Spleen (tissue), 11 donors: Measurements from ENCODE around the gene CERS1. TPM values are rescaled to one million over a fixed set of nuclear protein-coding genes. Genes with fewer than 3 reads are reported as not detected.

Source experiments
- DNase-seq: peaks from one replicate; pipeline ENCODE4 v3.0.0-alpha.2; 2020
- H3K27ac ChIP-seq, 8 donors: fragments of 200-600 bp; sonication (generic) in 7 of 8; 1 replicate in 4 of 8; 2 replicates in 4 of 8; pipeline versions ENCODE4 v1.5.0 to v1.8.0; 2016 to 2021; ENCODE audit warnings: inconsistent platforms in 4 of 8, mild to moderate bottlenecking in 4 of 8, moderate library complexity in 1 of 8
- H3K27me3 ChIP-seq, 7 donors: fragments of 200-600 bp; sonication (generic) in 6 of 7; replicated peaks in 1 of 7; 1 replicate in 4 of 7; 2 replicates in 3 of 7; pipeline versions ENCODE4 v1.5.0 to v1.8.0; 2016 to 2021; ENCODE audit warnings: inconsistent platforms in 3 of 7, mild to moderate bottlenecking in 1 of 7
- H3K36me3 ChIP-seq, 6 donors: fragments of 200-600 bp; sonication (generic) in 5 of 6; 1 replicate in 4 of 6; 2 replicates in 2 of 6; pipeline versions ENCODE4 v1.5.0 to v1.8.0; 2016 to 2021; ENCODE audit warnings: inconsistent platforms in 2 of 6
- H3K4me1 ChIP-seq, 6 donors: fragments of 200-600 bp; sonication (generic) in 5 of 6; 1 replicate in 3 of 6; 2 replicates in 3 of 6; pipeline versions ENCODE4 v1.5.0 to v1.8.0; 2016 to 2021; ENCODE audit warnings: inconsistent platforms in 3 of 6
- H3K4me3 ChIP-seq, 8 donors: fragments of 200-600 bp; sonication (generic) in 7 of 8; 1 replicate in 4 of 8; 2 replicates in 4 of 8; pipeline versions ENCODE4 v1.5.0 to v1.8.0; 2016 to 2021; ENCODE audit warnings: inconsistent platforms in 4 of 8, mild to moderate bottlenecking in 4 of 8, moderate library complexity in 2 of 8
- H3K9me3 ChIP-seq, 8 donors: fragments of 200-600 bp; sonication (generic) in 7 of 8; 1 replicate in 4 of 8; 2 replicates in 4 of 8; pipeline versions ENCODE4 v1.5.0 to v1.8.0; 2016 to 2021; ENCODE audit warnings: inconsistent platforms in 4 of 8
- CTCF ChIP-seq, 11 experiments: fragments of 200-600 bp in 7 of 11; fragments of 450-650 bp in 4 of 11; sonication (generic) in 4 of 11; IDR thresholded peaks in 8 of 11; conservative IDR thresholded peaks in 3 of 11; 1 replicate in 7 of 11; 2 replicates in 4 of 11; pipeline versions ENCODE4 v1.4.0 to v1.8.0; 2016 to 2021; ENCODE audit warnings: antibody characterized with exemption in 11 of 11, inconsistent platforms in 4 of 11, mild to moderate bottlenecking in 1 of 11
- POLR2A ChIP-seq, 3 donors: fragments of 450-650 bp; IDR thresholded peaks; one replicate each; pipeline ENCODE4 v1.5.1; 2017; ENCODE audit warnings: antibody characterized with exemption in 3 of 3, mild to moderate bottlenecking in 1 of 3
- POLR2AphosphoS5 ChIP-seq, 3 donors: sonication (generic); formaldehyde crosslinking; IDR thresholded peaks; one replicate each; pipeline ENCODE4 v1.5.1; 2017; ENCODE audit warnings: antibody characterized with exemption in 3 of 3
- WGBS, 5 donors: extraction: QIAGEN DNeasy Blood & Tissue Kit in 3 of 5; methylation state at CpG; one replicate each; pipeline versions ENCODE4 v1.1.5 to v1.1.7; 2013 to 2018; 5-methylcytosine and 5-hydroxymethylcytosine counted together
- intact Hi-C: fragments of 100-400 bp; cut with DNase I; formaldehyde crosslinking; loops from one replicate; pipeline ENCODE4 v1.15.0; 2023; ENCODE audit warnings: low total_unique reads
- polyA plus RNA-seq, 3 donors: library from polyadenylated mRNA; stranded (reverse); fragments of 200-250 nt; gene quantifications; one replicate each; pipeline ENCODE4 v1.2.1, GENCODE V29; 2013
- total RNA-seq, 7 donors: library from RNA; depleted of rRNA in 3 of 7; stranded (reverse); fragments of >200 nt in 3 of 7; fragmentation: NEBNext Ultra II Directional in 4 of 7; extraction: Animal tissue kit (Norgen Biotek cat#: 25700) in 4 of 7; gene quantifications; one replicate each; pipeline versions ENCODE4 v1.1.0 to v1.2.1, GENCODE V29; 2016 to 2021
- donor health status: healthy with polysubstance abuse.
- donor health status: DM: no; HTN: no; CAD: no; lungs with moderate emphysema.
- donor health status: DM: no; HTN: no; CAD: no.
- donor health status: Bipolar disorder and iron deficiency.
- donor health status: healthy.
- donor health status: DM: no; HTN: no; CAD: no.
- donor health status: DM: yes; HTN: yes; CAD: no.

Gene CERS1
- total and polyA plus RNA-seq, 10 donors = 0.06 to 0.50 (median 0.39) TPM; not detected in 4

GRCh38 chr19:18889949-18890745, 5.8 kb downstream of the CERS1 start:
- Histone ChIP-seq H3K4me1 (peaks cover 3 to 9% (median 5%) of the 10 kb centered on the region in 6 donors), H3K27ac (no peak overlapping the region), H3K4me3 (no peak overlapping the region), H3K36me3 (no peaks in the 10 kb centered on the region), H3K9me3 (no peaks in the 10 kb centered on the region), H3K27me3 (peaks cover 4 to 45% (median 14%) of the 10 kb centered on the region in 7 donors)
- TF ChIP-seq CTCF (IDR thresholded peaks at IDR 0.05 in 8 of 11, conservative IDR thresholded peaks at IDR 0.05 in 3 of 11) = no peak
- no peak for DNase-seq
- intact Hi-C loops = no loop called here
- WGBS, 5 donors = 78 to 86% (median 79%) methylated on average over 10 of the region's 10 CpGs

GRCh38 chr19:18886972-18887371, 9.0 kb downstream of the CERS1 start:
- H3K9me3 ChIP-seq = no peaks in the 10 kb centered on the region
- TF ChIP-seq POLR2A (IDR thresholded peaks at IDR 0.05) = no peak
- no peaks in the 10 kb centered on the region for H3K4me1 ChIP-seq
- H3K27me3 ChIP-seq = peaks cover 0 to 14% (median 0%) of the 10 kb centered on the region in 7 donors
- intact Hi-C loops = no loop called here
- no peak overlapping the region for H3K4me3 ChIP-seq
- 87 to 97% (median 91%) methylated on average over 4 of the region's 4 CpGs for WGBS, 5 donors
- no peaks in the 10 kb centered on the region for H3K36me3 ChIP-seq
- DNase-seq = no peak
- H3K27ac ChIP-seq = no peak overlapping the region

- H3K4me3 ChIP-seq = no peak overlapping the region
- H3K27ac ChIP-seq = no peak overlapping the region
- 81 to 89% (median 84%) methylated on average over 29 to 30 of the region's 30 CpGs for WGBS, 5 donors
- no peaks in the 10 kb centered on the region for H3K36me3 ChIP-seq
- intact Hi-C loops = no loop called here
- H3K27me3 ChIP-seq = peaks cover 0 to 6% (median 0%) of the 10 kb centered on the region in 7 donors
- no peak for DNase-seq
- TF ChIP-seq POLR2A (IDR thresholded peaks at IDR 0.05) = no peak
- no peak for TF ChIP-seq POLR2AphosphoS5 (IDR thresholded peaks at IDR 0.05)
- TF ChIP-seq CTCF (IDR thresholded peaks at IDR 0.05 in 8 of 11, conservative IDR thresholded peaks at IDR 0.05 in 3 of 11) = no peak
- H3K4me1 ChIP-seq = no peaks in the 10 kb centered on the region
- no peaks in the 10 kb centered on the region for H3K9me3 ChIP-seq
Observed at GRCh38 chr19:18883526-18884304, 12.2 kb downstream of the CERS1 start.

GRCh38 chr19:18881491-18881890, 14.5 kb downstream of the CERS1 start:
- DNase-seq = no peak
- Histone ChIP-seq H3K4me1 (no peaks in the 10 kb centered on the region), H3K9me3 (peaks cover 0 to 6% (median 0%) of the 10 kb centered on the region in 8 donors), H3K27me3 (peaks cover 0 to 2% (median 0%) of the 10 kb centered on the region in 7 donors), H3K4me3 (no peak overlapping the region), H3K27ac (no peak overlapping the region), H3K36me3 (no peaks in the 10 kb centered on the region)
- intact Hi-C loops = no loop called here
- TF ChIP-seq POLR2AphosphoS5 (IDR thresholded peaks at IDR 0.05) (no peak), POLR2A (IDR thresholded peaks at IDR 0.05) (no peak), CTCF (IDR thresholded peaks at IDR 0.05 in 8 of 11, conservative IDR thresholded peaks at IDR 0.05 in 3 of 11) (no peak)
- 85 to 93% (median 89%) methylated on average over 7 of the region's 7 CpGs for WGBS, 5 donors
